Loucy (cell line): Measurements from ENCODE around the gene GPT2.

Source experiments
- H2AFZ ChIP-seq: fragments of 200-600 bp; sonication (generic); 2 replicates; pipeline ENCODE4 v1.6.0; 2016; ENCODE audit warnings: antibody characterized with exemption, mild to moderate bottlenecking, low read length, moderate library complexity
- H3F3A ChIP-seq: fragments of 200-600 bp; 2 replicates; pipeline ENCODE4 v1.6.0; 2016; ENCODE audit warnings: antibody characterized with exemption, low read depth, mild to moderate bottlenecking
- H3K27me3 ChIP-seq: fragments of 200-600 bp; sonication (generic); 2 replicates; pipeline ENCODE4 v1.6.1; 2014; ENCODE audit warnings: low read length, mild to moderate bottlenecking; ENCODE audit not compliant: insufficient read depth, poor library complexity, severe bottlenecking
- H3K36me3 ChIP-seq: fragments of 200-600 bp; sonication (generic); 2 replicates; pipeline ENCODE4 v1.6.1; 2016; ENCODE audit warnings: low read length; ENCODE audit not compliant: insufficient read depth
- H3K4me1 ChIP-seq: fragments of 200-600 bp; sonication (generic); 2 replicates; pipeline ENCODE4 v1.5.1; 2014; ENCODE audit warnings: low read length, mild to moderate bottlenecking; ENCODE audit not compliant: insufficient read depth, poor library complexity, severe bottlenecking
- H3K4me2 ChIP-seq: fragments of 200-600 bp; sonication (generic); 2 replicates; pipeline ENCODE4 v1.6.0; 2014; ENCODE audit warnings: antibody characterized with exemption, low read length, low read depth, mild to moderate bottlenecking; ENCODE audit not compliant: poor library complexity, severe bottlenecking
- H3K4me3 ChIP-seq: fragments of 200-600 bp; sonication (generic); 2 replicates; pipeline ENCODE4 v1.5.1; 2014; ENCODE audit warnings: low read length, mild to moderate bottlenecking, mixed read lengths; ENCODE audit not compliant: poor library complexity, severe bottlenecking
- H3K79me2 ChIP-seq: fragments of 200-600 bp; sonication (generic); 2 replicates; pipeline ENCODE4 v1.6.1; 2014; ENCODE audit warnings: low read length; ENCODE audit not compliant: insufficient read depth
- H3K9ac ChIP-seq: fragments of 200-600 bp; sonication (generic); 2 replicates; pipeline ENCODE4 v1.6.0; 2014; ENCODE audit warnings: mild to moderate bottlenecking, low read depth, low read length, moderate library complexity; ENCODE audit not compliant: poor library complexity, severe bottlenecking
- H3K9me2 ChIP-seq: fragments of 200-600 bp; sonication (generic); replicated peaks from 2 replicates; pipeline ENCODE4 v1.6.1; 2016; ENCODE audit warnings: low read depth, low read length, mixed read lengths
- H3K9me3 ChIP-seq: fragments of 200-600 bp; sonication (generic); 2 replicates; pipeline ENCODE4 v1.6.1; 2014; ENCODE audit warnings: mild to moderate bottlenecking, antibody characterized with exemption, low read length, low read depth; ENCODE audit not compliant: insufficient read depth
- H4K20me1 ChIP-seq: fragments of 200-600 bp; sonication (generic); 2 replicates; pipeline ENCODE4 v1.6.0; 2014; ENCODE audit warnings: antibody characterized with exemption, low read length, mild to moderate bottlenecking; ENCODE audit not compliant: insufficient read depth, poor library complexity, severe bottlenecking
- CTCF ChIP-seq: fragments of 200-600 bp; sonication (generic); conservative IDR thresholded peaks from 2 replicates; pipeline ENCODE4 v1.5.1; 2014; ENCODE audit warnings: mild to moderate bottlenecking, antibody characterized with exemption, low read length
- EZH2phosphoT487 ChIP-seq: fragments of 200-600 bp; IDR thresholded peaks from 2 replicates; pipeline ENCODE4 v1.6.1; 2018; ENCODE audit warnings: antibody characterized with exemption, mild to moderate bottlenecking, moderate library complexity, borderline replicate concordance

GPT2 gene

GRCh38 chr16:46976550-46976949 lies 92.4 kb downstream of the GPT2 start:
- Histone ChIP-seq H3F3A (no peaks in the 10 kb centered on the region), H3K9ac (no peak overlapping the region), H4K20me1 (peaks cover 14% of the 10 kb centered on the region), H3K36me3 (no peaks in the 10 kb centered on the region), H3K4me1 (peaks cover 15% of the 10 kb centered on the region), H3K9me2 (no peaks in the 10 kb centered on the region), H3K27me3 (no peaks in the 10 kb centered on the region), H3K9me3 (no peaks in the 10 kb centered on the region), H2AFZ (no peak overlapping the region), H3K4me3 (no peak overlapping the region), H3K4me2 (no peak overlapping the region), H3K79me2 (peaks cover 29% of the 10 kb centered on the region)
- TF ChIP-seq CTCF: no peak
- TF ChIP-seq EZH2phosphoT487: no peak
